ENCODE data around the gene EPHA3.
A peak's percentile ranks its signal among the peaks of the same experiment; 100 is the strongest.

EPHA3 gene

DNA sequence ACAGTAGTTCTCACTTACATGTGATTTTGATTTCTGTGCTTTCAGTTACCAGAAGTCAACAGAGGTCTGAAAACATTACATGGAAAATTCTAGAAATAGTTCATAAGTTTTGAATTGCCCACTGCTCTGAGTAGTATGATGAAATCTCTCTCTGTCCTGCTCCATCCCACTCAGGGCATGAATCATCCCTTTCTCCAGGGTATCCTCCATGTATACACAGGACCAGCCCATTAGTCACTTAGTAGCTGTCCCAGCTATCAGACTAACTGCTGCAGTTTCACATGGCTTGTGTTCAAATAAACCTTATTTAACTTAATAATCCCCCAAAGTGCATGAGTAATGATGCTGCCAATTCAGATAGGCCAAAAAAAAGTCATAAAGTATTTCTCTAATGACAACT is 38.6 kb downstream of the EPHA3 start:
- peak; percentile 55 for DNase-seq (ENCODE audit: low read depth)

DNA sequence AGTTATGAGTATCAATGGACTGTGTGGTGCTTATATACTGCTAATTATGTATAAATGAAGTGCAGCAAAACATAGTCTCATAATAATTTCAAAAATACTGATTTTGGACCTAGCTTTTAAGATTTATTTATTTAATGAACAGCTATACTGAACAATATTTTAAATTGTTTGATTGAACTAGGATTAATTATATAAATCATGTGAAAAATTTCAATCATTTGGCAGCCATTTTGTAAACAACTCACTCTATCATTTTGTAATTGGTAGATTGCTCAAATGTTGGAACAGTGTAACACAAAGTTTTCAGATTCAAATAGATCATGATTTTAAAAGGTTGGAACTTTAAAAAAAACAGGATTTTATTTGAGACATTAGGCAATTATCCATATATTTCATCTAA is 47.0 kb downstream of the EPHA3 start:
- DNase-seq (ENCODE audit: low read depth): no peak

DNA sequence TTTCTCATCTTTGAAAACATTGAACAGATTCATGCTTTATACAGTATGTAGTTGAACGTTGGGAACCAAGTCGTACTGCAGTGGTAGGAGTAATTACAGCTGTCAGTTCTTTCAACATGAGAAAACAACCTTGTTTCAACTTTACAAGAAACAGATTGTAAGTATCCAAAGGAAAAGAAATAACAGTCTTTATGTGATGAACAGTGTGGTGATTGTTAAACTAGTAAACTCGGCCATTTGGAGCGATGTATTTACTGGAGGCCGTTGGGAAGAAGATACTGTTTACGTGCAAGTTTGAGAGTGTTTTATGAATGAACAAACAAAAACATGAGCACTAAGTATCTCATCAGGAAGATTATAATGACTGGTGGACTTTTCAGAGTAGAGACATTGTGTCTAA is 48.4 kb downstream of the EPHA3 start:
- DNase-seq (ENCODE audit: low read depth): no peak

DNA sequence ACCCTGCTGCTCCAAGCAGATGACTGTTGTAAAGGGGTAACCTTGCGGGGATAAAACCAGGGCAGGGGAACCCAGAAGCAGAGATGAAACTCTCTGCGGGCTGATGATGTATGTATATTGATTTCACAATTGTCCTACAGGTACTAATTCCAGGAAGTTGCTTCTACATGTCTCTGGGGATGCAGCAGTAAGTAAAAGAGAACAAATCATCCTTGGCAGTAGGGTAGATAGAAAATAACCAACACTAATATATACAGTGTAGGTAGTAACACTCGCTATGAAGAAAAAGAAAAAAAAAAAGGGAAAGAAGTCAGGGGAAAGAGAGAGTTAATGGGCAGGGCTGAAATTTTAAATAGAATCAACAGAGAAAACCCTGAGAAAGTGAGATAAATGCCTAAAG is 50.2 kb downstream of the EPHA3 start:
- no peak for DNase-seq (ENCODE audit: low read depth)

DNA sequence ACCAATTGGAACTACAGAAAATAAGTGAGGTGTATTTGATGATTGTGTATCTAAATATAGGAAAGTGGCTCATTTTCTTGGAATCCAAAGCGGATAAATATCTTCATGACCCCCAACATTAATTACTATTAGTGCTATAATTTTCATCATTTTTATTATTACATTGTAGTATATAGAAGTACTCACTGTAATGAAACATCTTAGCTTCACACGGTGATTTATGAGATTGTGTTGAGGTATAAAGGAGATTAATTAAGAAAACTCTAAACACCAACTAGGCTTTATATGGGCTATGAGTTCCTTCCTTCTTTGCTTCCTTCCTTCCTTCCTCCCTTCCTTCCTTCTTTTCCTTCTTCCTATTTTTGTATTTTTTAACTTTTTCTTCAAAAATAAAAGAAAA is 52.2 kb downstream of the EPHA3 start:
- no peak for DNase-seq (ENCODE audit: low read depth)

DNA sequence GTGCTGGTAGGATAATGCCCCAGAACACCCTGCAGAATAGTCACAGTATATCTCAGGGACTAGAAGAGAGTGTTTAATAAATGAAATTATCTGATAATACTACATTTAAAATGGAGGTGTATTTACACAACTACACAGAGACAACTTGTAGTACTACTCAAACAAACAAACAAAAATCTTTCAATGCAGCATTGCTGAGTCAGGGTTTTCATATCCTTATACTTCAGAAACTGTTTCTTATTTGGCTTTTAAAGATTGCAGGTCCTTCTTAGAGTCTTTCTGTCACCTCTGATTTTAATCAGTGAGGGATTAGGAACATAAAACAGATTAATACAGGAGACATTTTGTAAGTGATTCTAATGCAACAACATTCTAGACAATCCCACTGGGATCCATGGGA is 57.4 kb downstream of the EPHA3 start:
- no peak for DNase-seq (ENCODE audit: low read depth)

DNA sequence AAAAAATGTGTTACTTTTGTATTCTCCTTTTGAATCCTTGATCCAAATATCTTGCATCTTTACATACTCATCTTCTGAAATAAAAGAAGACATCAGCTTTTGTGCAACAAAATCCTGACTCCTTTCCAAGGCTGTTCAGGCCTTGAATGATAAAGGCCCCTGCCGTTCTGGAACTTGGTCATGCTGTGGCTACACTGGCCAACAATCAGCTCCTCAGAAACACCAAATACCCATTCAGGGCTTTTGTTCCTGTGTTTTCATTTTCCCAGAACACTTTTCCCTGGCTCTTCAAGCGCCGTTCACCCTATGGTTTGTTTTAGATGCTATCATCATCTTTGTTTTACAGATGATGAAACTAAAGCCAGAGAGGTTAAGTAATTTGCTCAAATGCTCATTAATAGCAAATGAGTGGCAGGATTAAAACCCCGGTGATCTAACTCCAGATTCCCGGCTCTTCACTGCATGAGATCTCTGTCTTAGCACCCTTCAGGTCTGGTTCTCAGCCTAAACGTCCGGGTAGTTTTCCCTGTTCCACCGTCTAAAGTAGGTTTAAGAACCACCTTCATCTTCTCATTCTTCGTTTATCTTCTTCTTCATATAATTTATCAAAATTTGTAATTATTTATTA is 58.3 kb downstream of the EPHA3 start:
- no peak for DNase-seq (ENCODE audit: low read depth)

DNA sequence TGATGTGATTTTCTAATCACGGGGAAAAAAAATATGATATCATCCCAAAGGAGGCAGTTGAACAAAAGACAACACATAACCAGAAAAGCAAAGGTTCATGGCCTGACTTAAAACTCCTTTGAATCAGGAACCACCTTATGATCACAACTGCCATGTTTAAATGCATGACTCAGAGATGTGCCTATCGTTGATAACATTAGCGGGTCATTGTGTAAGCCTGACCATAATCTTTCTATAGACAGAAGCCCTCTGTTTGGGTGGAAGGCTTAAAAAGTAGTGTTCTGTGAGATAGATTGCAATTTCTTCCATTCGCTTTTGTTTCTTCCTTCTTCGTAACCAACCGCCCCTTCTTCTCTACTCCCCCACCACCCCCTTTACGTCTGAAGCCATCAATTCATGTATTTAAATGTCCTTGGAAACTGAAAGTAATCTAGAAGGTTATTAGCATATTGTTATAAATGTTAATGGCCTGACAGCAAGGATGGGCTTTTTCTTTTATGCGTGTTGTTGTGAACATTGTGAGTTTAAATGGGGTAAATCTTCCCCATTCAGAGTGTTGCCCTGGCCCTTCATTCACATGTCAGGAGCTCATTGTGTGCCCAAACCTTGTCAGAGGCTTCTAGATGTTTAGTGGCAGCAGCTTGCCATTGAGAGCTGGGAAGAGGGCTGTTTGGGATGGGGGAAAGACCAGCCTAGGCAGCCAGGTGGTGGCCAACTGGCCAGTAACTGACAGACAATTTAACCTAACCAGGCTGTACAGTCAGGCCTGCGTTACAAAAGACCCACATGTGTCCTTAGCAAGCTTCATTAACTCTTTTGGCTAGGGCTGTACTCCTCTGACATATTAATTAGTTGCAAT is 64.5 kb downstream of the EPHA3 start:
- no peak for DNase-seq (ENCODE audit: low read depth)

DNA sequence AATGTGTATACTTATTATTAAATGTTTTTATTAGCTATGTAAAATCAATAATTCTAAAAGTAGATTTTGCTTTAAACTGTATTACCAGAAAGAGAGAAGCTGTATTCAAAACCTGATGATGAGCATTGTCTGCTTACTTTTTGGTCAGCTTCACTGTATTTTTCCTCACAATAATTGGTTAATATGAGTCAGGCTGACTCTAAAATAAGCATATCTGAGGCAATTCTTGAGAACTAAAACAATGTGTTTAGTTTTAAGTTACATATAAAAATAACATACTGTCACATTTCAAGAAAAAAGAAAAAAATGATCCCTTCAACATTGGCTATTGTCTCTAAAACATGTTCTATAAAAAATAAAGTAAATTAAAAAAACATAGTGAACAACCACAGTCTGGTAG is 66.1 kb downstream of the EPHA3 start:
- no peak for DNase-seq (ENCODE audit: low read depth)

DNA sequence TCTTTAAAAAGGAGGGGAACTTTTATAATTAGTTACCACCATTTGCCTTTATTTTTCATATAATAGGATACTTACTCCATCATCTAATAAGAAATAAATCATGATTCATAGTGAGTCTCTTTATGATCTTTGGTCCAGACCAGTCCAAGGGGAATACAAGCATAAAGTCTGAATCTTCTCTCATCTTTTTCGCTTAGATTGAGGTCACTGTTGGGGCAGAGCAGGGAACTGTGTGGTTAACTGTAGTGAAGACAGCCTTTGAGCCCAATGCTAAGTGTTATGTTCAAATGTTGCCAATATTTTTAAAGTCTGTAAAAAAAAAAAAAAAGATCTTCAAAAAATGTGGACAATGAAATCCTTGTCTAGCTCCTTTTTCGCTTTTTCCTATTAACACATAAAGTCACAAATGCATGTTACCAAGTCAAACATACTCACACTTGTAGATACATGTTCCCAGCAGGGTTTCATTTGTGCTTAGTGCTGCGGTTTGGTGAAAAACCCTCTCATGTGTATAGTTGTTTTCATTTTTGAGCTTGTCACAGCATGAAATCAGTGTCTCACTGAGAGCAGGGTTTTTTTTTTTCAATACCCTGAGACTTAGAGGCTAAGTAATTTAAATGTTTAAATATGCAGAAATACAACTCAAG is 72.1 kb downstream of the EPHA3 start:
- DNase-seq (ENCODE audit: low read depth): no peak

DNA sequence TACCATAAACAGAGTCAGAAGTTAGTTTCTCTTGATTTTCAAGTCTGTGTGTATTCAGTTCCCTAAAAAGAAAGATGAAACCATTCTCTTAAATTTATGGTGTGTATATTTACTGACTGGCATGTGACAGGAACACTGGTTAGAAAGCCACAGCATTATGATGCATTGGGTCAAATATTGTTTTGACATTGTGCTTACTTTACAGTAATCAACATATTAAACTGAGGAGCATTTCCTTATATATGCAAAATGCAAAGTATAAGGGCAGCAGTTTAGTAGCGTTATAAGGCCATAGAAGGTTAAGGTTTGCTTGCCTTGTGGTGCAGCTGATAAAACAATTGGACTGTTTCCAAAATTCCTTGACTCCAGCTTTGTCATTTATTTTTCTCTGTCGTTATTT is 72.9 kb downstream of the EPHA3 start:
- no peak for DNase-seq (ENCODE audit: low read depth)

DNA sequence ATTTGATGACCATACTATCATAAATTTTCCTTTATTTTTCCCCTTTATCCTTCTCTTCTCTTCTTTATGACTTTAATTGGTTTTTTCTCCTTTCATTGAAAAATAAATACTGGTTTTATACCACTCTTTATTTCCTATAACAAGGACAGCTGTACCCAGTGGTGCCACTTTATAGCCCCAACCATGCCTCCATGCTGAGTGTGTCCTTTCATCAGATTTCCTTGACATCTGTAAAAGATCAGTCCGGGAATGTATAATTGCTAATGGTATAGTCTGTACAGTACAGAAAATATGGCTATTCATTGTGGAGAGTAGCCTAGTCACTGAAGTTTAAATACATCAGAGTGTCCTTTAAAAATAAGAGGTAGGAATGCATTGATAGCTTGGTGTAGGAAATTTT is 74.6 kb downstream of the EPHA3 start:
- no peak for DNase-seq (ENCODE audit: low read depth)

DNA sequence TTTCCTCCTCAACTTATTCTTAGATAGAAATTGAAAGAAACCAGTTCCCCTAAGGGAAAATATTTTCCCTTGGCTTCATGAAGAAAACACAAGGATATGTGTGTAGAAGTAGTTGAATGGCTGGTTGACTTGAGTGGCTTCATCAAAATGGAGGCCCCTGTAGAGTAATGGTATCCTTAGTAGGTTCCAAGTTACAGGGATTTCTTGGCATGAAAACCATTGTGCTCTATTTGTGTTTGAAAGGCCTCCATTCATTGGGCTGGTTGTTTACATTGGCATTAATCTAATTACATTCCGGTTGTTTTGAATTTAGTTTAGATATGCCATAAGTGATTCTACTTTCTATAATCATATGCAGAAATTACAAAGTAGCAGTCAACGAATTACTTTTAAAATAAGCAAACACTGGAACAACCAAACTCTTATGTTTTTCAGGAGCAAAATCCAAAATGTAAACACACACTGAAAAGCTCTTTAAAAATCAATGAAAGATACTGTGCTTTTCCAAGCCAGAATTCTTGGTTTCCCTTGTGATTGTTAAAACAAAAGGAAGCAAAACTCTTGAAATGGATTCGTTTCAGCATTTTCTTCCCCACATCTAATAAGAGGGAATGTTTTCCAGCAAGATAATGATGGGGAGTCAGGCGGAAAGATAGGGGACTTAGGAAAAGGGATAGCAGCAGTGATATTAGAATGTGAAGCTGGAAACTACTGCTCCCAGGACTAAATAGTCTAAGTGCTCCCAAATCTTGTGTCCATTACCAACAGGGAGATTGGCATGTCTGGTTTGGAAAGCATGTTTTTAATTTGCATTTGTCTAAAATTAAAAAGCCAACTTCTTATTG is 77.0 kb downstream of the EPHA3 start:
- no peak for DNase-seq (ENCODE audit: low read depth)

DNA sequence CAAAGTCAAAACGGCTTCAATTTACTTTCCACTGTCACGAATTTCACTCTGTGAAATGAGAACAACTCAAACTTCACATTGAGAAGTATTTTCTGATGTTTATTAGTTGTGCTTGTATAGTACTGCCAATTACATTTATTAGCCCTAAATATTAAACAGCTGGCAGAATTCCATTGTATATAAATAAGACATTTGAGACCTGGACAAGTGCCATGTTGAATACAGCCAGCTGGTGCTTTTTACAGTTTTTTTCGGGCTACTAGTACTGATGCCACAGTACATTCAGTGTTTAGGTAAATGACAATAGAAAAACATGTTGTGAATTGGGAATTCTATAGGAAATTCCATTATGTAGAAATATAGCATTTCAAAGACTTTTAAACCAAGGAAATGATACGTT is 79.0 kb downstream of the EPHA3 start:
- DNase-seq (ENCODE audit: low read depth): no peak

DNA sequence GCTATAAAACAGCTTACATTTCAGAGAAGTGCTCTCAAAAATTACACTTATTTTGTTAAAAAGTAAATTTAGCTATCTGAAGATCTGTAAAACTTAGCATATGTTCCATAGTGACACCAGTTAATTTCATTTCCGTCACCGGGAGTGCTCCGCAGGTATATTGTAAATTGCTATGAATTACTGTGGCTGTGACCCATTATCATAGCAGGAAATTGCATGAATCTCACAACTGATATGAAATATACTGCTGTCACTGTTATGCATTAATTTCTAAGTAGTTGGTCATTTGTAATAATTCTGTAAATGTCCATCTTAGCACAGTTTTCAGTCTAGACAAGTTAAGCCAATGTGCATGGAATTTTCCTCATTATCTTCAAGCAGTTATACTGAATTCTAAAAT is 91.2 kb downstream of the EPHA3 start:
- DNase-seq (ENCODE audit: low read depth): no peak

DNA sequence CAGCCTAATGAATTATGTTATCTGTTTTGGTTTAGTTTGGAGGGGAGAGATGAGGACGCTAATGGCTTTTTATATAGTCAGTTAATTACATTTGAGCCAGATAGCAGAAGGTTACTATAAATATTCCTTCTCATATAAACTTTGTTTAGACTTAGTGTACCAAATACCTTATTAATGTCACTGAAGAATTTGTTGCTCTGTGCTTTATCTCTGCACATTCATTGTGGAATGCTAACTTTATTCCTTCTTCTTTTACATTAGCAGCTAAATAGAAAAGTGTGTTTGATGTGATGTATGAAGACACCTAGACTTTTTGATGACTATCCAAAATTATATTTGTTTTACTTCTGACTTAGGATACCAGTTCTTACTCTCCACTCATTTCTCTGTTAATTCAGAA is 105.2 kb downstream of the EPHA3 start:
- no peak for DNase-seq (ENCODE audit: low read depth)

DNA sequence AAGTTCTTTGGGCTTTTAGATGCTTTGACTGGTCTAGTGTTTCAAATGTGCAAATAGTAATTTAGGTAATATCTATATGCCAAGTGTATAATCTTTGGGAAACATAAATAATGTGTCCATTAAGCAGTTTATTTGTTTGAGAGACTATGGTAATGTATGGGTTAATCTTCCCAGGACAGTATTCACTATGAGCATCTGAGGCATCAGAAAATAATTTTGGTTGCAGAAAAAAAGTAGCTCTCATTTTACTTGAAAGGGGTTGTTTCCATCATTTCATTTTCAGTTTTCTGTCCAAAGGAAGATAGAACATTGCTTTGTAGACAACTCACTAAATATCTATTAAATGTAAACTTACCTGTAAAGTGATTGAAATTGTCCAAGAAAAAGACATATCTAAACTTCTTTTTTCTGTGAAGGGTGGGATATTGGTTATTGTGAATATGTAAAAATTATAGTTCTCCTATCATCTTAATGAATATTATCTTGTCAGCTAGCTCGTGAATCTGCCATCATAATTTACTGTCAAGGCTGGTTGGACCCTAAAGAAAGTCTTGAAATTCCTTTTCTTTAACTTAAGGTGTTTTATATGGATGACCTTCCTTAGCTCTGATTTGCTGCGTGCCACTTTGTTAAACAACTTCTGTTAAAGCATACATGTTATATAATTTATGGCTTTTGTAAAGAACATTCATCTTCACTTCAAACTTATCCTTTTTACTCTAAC is 108.8 kb downstream of the EPHA3 start:
- DNase-seq (ENCODE audit: low read depth): no peak

DNA sequence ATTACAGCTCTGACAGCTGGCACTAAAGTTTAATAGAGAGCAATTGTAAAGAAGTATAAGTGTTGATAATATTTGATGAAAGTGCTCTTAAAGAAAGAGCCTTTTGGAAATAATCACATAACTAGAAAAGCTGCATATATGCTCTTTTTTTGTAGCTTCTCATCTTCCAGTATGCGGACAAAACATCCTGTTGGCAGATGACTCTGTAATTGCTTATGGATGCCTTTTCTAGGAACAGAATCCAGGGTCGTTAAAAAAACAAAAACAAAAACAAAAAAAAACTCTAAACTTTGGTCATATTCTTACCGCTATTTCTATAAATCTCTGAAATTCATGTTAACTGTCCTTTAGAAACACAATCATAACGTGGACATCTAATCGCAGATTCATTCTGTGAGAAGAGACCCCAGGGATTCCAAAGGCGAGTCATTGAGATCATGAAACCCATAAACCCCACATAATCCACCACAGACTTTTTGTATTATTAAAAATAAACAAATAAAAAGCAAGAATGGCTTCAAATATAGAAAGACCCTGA is 109.8 kb downstream of the EPHA3 start:
- DNase-seq (ENCODE audit: low read depth): no peak

DNA sequence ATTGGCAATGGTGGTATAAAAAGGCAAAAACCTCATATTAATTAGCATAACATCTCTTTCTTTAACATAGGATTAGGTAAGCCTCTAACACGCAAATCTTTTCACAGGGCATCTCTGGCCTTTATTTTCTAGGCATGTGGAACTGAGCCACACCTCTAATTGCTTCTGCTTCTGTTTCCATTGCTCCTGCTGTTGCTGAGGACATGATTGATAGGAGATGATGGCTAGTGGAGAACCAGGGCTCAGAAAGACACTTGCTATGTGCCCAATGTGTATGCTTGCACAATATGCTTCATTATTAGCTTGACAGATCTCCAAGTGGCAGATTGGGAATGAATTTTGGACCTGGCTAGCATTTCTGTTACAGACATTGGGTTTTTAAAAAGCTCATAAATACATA is 114.5 kb downstream of the EPHA3 start:
- DNase-seq (ENCODE audit: low read depth): no peak

DNA sequence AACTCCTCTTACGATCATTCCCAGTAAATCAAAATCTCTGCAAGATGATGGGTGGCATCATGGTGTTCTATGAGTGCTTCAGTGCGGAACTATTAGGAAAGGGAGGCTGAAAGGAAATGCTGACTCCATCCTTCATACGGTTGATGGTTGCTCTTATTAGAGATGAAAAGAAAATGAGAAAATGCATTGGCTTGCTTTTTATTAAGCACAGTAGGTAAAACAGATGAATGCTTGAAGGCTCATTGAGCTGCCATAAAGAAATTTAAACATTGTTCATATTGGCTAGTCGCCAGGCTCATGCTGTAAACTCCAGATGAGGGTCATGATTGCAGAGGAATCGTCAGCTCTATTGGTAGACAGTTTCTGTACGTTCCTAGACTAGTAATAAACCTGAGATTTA is 115.8 kb downstream of the EPHA3 start:
- DNase-seq (ENCODE audit: low read depth): no peak

DNA sequence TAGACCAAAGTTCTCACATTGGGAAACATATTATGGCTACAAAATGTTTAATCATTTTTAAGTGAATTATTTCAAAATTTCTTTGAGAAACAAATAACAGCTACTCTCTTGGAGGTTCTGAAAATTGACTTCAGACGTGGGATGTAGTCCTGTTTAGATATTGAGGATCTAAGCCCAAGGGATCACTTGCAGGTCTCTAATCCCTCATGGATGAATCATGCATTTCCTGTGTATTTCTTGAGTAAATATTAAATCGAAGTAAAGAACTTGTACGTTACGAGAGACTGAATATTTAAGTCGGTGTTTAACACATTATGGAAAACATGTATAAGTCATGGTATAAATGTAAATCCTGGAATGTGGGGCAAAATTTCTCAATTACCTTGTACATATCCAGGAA is 119.8 kb downstream of the EPHA3 start:
- DNase-seq (ENCODE audit: low read depth): peak; percentile 1

DNA sequence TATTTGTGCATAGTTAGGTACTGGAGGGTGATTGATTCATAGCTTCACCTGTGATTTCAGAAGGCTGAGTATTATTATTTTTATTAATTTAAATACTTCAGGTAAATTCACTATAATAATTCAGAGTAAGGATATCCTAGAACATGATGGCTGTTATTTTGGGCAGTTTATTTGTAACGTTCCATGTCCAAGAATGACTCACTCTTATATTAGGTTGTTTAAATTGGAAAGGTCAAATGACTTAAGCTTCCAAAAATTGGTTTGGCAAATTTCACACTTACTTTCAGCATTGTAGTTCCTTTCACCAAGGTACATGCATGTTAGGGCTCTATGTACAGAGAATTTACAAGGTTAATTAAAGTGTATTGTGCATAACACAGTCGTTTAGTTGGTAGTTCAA is 120.2 kb downstream of the EPHA3 start:
- DNase-seq (ENCODE audit: low read depth): no peak

All from ELR (cell line).